Vagina (tissue), 2 donors: ENCODE measurements around the gene JADE2.

Source experiments
- POLR2A ChIP-seq, 2 donors: fragments of 450-650 bp; IDR thresholded peaks; one replicate each; pipeline ENCODE4 v1.6.1; 2017; ENCODE audit warnings: antibody characterized with exemption in 2 of 2, mild to moderate bottlenecking in 2 of 2, moderate library complexity in 2 of 2
- POLR2AphosphoS5 ChIP-seq, 2 donors: sonication (generic); formaldehyde crosslinking; IDR thresholded peaks; one replicate each; pipeline ENCODE4 v1.9.0; 2017; ENCODE audit warnings: antibody characterized with exemption in 2 of 2, mild to moderate bottlenecking in 2 of 2, low read depth in 1 of 2; ENCODE audit not compliant: insufficient read depth in 1 of 2
- TF ChIP-seq, protein P1 (sequence below), 3 experiments: fragments of 450-650 bp in 2 of 3; fragments of 200-600 bp in 1 of 3; sonication (generic) in 1 of 3; IDR thresholded peaks; one replicate each; pipeline ENCODE4 v1.5.1; 2017 to 2019; ENCODE audit warnings: antibody characterized with exemption in 3 of 3, mild to moderate bottlenecking in 2 of 3, moderate library complexity in 2 of 3

GRCh38 chr5:134626369-134627014, 101.0 kb downstream of the JADE2 start:
- TF ChIP-seq, protein P1, sequence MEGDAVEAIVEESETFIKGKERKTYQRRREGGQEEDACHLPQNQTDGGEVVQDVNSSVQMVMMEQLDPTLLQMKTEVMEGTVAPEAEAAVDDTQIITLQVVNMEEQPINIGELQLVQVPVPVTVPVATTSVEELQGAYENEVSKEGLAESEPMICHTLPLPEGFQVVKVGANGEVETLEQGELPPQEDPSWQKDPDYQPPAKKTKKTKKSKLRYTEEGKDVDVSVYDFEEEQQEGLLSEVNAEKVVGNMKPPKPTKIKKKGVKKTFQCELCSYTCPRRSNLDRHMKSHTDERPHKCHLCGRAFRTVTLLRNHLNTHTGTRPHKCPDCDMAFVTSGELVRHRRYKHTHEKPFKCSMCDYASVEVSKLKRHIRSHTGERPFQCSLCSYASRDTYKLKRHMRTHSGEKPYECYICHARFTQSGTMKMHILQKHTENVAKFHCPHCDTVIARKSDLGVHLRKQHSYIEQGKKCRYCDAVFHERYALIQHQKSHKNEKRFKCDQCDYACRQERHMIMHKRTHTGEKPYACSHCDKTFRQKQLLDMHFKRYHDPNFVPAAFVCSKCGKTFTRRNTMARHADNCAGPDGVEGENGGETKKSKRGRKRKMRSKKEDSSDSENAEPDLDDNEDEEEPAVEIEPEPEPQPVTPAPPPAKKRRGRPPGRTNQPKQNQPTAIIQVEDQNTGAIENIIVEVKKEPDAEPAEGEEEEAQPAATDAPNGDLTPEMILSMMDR (IDR thresholded peaks at IDR 0.05): no peak
- TF ChIP-seq POLR2A (IDR thresholded peaks at IDR 0.05) (no peak), POLR2AphosphoS5 (IDR thresholded peaks at IDR 0.05; ENCODE audit: insufficient read depth in 1 of 2, low read depth in 1 of 2) (peak in 1 of 2 donors; percentile 85)
